Endodermal cell (in vitro differentiated cells): ENCODE data around the gene ERCC1. TPM values are rescaled to one million over a fixed set of nuclear protein-coding genes. Genes with fewer than 3 reads are reported as not detected.

ENCODE experiments used
- DNase-seq: peaks from one replicate; pipeline ENCODE4 v3.0.0-alpha.2; 2017
- H3K27ac ChIP-seq: 2 replicates; pipeline ENCODE4 v1.5.1; 2013; ENCODE audit warnings: mild to moderate bottlenecking, low read depth, low read length, moderate library complexity
- H3K27me3 ChIP-seq: 2 replicates; pipeline ENCODE4 v1.6.1; 2013; ENCODE audit warnings: mild to moderate bottlenecking, low read length, moderate library complexity; ENCODE audit not compliant: insufficient read depth, control insufficient read depth, poor library complexity, severe bottlenecking
- H3K36me3 ChIP-seq: 2 replicates; pipeline ENCODE4 v1.7.0; 2013; ENCODE audit warnings: mild to moderate bottlenecking, low read length, moderate library complexity; ENCODE audit not compliant: control insufficient read depth, insufficient read depth
- H3K4me1 ChIP-seq: one replicate; pipeline ENCODE4 v1.7.0; 2013; ENCODE audit warnings: low read length; ENCODE audit not compliant: control insufficient read depth, insufficient read depth
- H3K4me3 ChIP-seq: 2 replicates; pipeline ENCODE4 v1.5.1; 2013; ENCODE audit warnings: mild to moderate bottlenecking, low read length, moderate library complexity
- H3K9ac ChIP-seq: 2 replicates; pipeline ENCODE4 v1.6.1; 2013; ENCODE audit warnings: mild to moderate bottlenecking, low read length, moderate library complexity; ENCODE audit not compliant: poor library complexity, severe bottlenecking; ENCODE audit errors: extremely low read depth
- H3K9me3 ChIP-seq: 2 replicates; pipeline ENCODE4 v1.6.1; 2013; ENCODE audit warnings: mild to moderate bottlenecking, low read length, moderate library complexity; ENCODE audit not compliant: control insufficient read depth
- H3K27ac Mint-ChIP-seq: 2 replicates; pipeline ENCODE4 v1.8.0; 2020; ENCODE audit warnings: mixed read lengths
- H3K27me3 Mint-ChIP-seq: 2 replicates; pipeline ENCODE4 v1.8.0; 2021; ENCODE audit warnings: mild to moderate bottlenecking, mixed read lengths; ENCODE audit not compliant: insufficient read depth
- H3K36me3 Mint-ChIP-seq: 2 replicates; pipeline ENCODE4 v1.8.0; 2020; ENCODE audit warnings: low read depth, mixed read lengths
- H3K4me1 Mint-ChIP-seq: 2 replicates; pipeline ENCODE4 v1.8.0; 2020; ENCODE audit warnings: mixed read lengths
- H3K4me3 Mint-ChIP-seq: 2 replicates; pipeline ENCODE4 v1.8.0; 2020; ENCODE audit warnings: mild to moderate bottlenecking, moderate library complexity, mixed read lengths
- H3K9me3 Mint-ChIP-seq: 2 replicates; pipeline ENCODE4 v1.8.0; 2020; ENCODE audit warnings: mild to moderate bottlenecking, mixed read lengths
- WGBS, 2 experiments: methylation state at CpG; one replicate each; pipeline versions ENCODE4 v1.1.5 to v1.1.7; 2013; ENCODE audit warnings: missing lambda C conversion rate in 2 of 2, mixed read lengths in 1 of 2; ENCODE audit not compliant: insufficient coverage in 1 of 2, insufficient read length in 1 of 2; 5-methylcytosine and 5-hydroxymethylcytosine counted together
- long read RNA-seq, 4 experiments: library from polyadenylated mRNA in 2 of 4; library from RNA in 1 of 4; library from capped mRNA in 1 of 4; stranded (forward) in 3 of 4; unstranded in 1 of 4; transcript quantifications; one replicate each; pipeline ENCODE4 v2.0.0, GENCODE V29; 2020 to 2021; ENCODE audit warnings: inconsistent platforms in 1 of 4
- polyA plus RNA-seq, 2 experiments: library from polyadenylated mRNA; stranded (reverse); fragments of 50-300 nt; gene quantifications; one replicate each; pipeline ENCODE4 v1.2.3, GENCODE V29; 2013
- total RNA-seq, 2 donors: library from RNA; stranded (reverse); fragmentation: NEBNext Ultra II Directional in 1 of 2; extraction: Animal tissue kit (Norgen Biotek cat#: 25700) in 1 of 2; gene quantifications; 2 replicates in 1 of 2; 3 replicates in 1 of 2; pipeline ENCODE4 v1.2.1, GENCODE V29; 2021
- TF ChIP-seq, protein P1 (sequence below): fragments of 200-600 bp; sonication (generic); conservative IDR thresholded peaks from 2 replicates; pipeline ENCODE4 v1.5.0; 2021; ENCODE audit warnings: antibody characterized with exemption, mild to moderate bottlenecking

Gene ERCC1
- 10 to 100 TPM; 53.5 to 63.6 TPM for total RNA-seq
- polyA plus RNA-seq (2013, experiment 1 of 2), result 70.3 TPM
- polyA plus RNA-seq (2013, experiment 2 of 2), result 66.1 TPM
- long read RNA-seq, experiment 1, transcript ERCC1-202 (10 exons, 3,828 nt), result major isoform, 7 of 31 reads
- long read RNA-seq, experiment 1, partial matches to known transcripts, result 16 of 31 reads
- long read RNA-seq, experiment 1, other reads (novel, unspliced or antisense), result 4 of 31 reads
- long read RNA-seq, experiment 2, transcript ERCC1-208 (10 exons, 1,453 nt), result minor isoform, 5 of 48 reads
- long read RNA-seq, experiment 2, transcript ERCC1-202 (10 exons, 3,828 nt), result major isoform, 14 of 48 reads
- long read RNA-seq, experiment 2, partial matches to known transcripts, result 19 of 48 reads
- long read RNA-seq, experiment 2, other reads (novel, unspliced or antisense), result 7 of 48 reads
- long read RNA-seq, experiment 3, transcript ERCC1-202 (10 exons, 3,828 nt), result major isoform, 16 of 76 reads
- long read RNA-seq, experiment 3, transcript ERCC1-208 (10 exons, 1,453 nt), result minor isoform, 7 of 76 reads
- long read RNA-seq, experiment 3, partial matches to known transcripts, result 33 of 76 reads
- long read RNA-seq, experiment 3, other reads (novel, unspliced or antisense), result 15 of 76 reads
- long read RNA-seq, experiment 4, transcript ERCC1-203 (9 exons, 949 nt), result minor isoform, 6 of 126 reads
- long read RNA-seq, experiment 4, transcript ERCC1-201 (8 exons, 1,278 nt), result minor isoform, 7 of 126 reads
- long read RNA-seq, experiment 4, transcript ERCC1-208 (10 exons, 1,453 nt), result minor isoform, 10 of 126 reads
- long read RNA-seq, experiment 4, transcript ERCC1-202 (10 exons, 3,828 nt), result major isoform, 31 of 126 reads
- long read RNA-seq, experiment 4, partial matches to known transcripts, result 58 of 126 reads
- long read RNA-seq, experiment 4, other reads (novel, unspliced or antisense), result 13 of 126 reads

DNA sequence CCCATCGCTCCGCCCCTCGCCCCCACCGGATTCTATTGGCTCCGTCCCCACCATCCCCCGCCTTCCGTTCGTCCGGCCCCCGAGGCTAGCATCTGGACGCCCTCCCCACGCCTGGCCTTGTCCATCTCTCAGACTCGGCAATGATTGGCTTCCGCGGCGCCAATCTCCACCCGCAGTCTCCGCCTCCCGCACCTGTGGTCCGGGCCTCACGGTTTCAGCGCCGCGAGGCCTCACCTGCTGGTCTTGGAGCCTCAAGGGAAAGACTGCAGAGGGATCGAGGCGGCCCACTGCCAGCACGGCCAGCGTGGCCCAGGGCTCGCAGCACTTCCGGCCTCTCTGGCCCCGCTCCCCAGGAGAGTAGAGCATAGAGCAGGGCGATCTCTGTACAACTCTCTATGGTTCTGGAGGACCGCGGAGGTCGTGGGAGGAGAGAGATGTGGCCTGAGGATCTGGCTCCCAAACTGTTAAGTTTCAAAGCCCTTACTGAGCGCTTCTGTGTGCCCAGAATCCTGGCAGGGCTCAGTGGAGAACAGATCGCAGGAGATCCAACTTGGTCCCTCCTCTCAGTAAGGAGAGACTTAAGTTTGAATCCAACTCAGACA, at the start of gene ERCC1:
TSS of gene ERCC1 (minus strand) at position 329 of the 602 bp plus-strand sequence. CDS start 543 bp downstream, outside the sequence.
- Mint-ChIP-seq H3K27me3 (no peaks in the 10 kb centered on the region), H3K4me3 (peak within 1 kb of the TSS; percentile 76), H3K9me3 (no peaks in the 10 kb centered on the region), H3K4me1 (peaks cover 15% of the 10 kb centered on the region), H3K36me3 (peaks cover 18% of the 10 kb centered on the region), H3K27ac (peak within 1 kb of the TSS; percentile 95)
- TF ChIP-seq, protein P1, sequence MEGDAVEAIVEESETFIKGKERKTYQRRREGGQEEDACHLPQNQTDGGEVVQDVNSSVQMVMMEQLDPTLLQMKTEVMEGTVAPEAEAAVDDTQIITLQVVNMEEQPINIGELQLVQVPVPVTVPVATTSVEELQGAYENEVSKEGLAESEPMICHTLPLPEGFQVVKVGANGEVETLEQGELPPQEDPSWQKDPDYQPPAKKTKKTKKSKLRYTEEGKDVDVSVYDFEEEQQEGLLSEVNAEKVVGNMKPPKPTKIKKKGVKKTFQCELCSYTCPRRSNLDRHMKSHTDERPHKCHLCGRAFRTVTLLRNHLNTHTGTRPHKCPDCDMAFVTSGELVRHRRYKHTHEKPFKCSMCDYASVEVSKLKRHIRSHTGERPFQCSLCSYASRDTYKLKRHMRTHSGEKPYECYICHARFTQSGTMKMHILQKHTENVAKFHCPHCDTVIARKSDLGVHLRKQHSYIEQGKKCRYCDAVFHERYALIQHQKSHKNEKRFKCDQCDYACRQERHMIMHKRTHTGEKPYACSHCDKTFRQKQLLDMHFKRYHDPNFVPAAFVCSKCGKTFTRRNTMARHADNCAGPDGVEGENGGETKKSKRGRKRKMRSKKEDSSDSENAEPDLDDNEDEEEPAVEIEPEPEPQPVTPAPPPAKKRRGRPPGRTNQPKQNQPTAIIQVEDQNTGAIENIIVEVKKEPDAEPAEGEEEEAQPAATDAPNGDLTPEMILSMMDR, result no peak
- Histone ChIP-seq H3K4me3 (peak within 1 kb of the TSS; percentile 82), H3K36me3 (no peaks in the 10 kb centered on the region), H3K9ac (peak within 1 kb of the TSS; percentile 61), H3K9me3 (no peaks in the 10 kb centered on the region), H3K27ac (peak within 1 kb of the TSS; percentile 89), H3K27me3 (no peaks in the 10 kb centered on the region), H3K4me1 (no peaks in the 10 kb centered on the region)
- 0 to 1% methylated on average over 18 to 37 of the region's 37 CpGs for WGBS, 2 experiments
- peak; percentile 100 for DNase-seq

DNA sequence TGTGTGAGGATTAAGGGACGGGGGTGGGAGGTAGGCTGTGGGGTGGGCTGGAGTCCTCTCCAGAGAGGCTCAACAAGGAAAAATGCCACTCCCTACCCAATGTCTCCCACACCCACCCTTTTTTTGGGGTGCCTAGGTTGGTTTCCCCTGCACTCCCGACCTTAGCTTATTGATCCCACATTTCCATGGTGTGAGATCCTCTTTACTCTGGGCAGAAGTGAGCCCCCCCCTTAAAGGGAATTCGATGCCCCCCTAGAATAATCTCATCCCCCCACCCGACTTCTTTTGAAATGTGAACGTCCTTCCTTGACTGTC, 49.6 kb upstream of the ERCC1 start:
- Mint-ChIP-seq H3K4me1 (peaks cover 17% of the 10 kb centered on the region), H3K9me3 (no peaks in the 10 kb centered on the region), H3K4me3 (no peak overlapping the region), H3K27me3 (peaks cover 10% of the 10 kb centered on the region), H3K27ac (no peak overlapping the region), H3K36me3 (no peaks in the 10 kb centered on the region)
- Histone ChIP-seq H3K36me3 (no peaks in the 10 kb centered on the region), H3K4me3 (no peak overlapping the region), H3K27ac (no peak overlapping the region), H3K9ac (no peak overlapping the region), H3K4me1 (no peaks in the 10 kb centered on the region), H3K9me3 (no peaks in the 10 kb centered on the region), H3K27me3 (peaks cover 13% of the 10 kb centered on the region)
- TF ChIP-seq, protein P1, result no peak
- 80 to 83% methylated on average over 1 to 4 of the region's 5 CpGs for WGBS, 2 experiments
- no peak for DNase-seq
